CD4-positive, alpha-beta T cell treated with Interleukin-2 at 100 ng/mL for 4 hours (primary cell): ENCODE measurements around the gene ZYX.
"Not testable (repeated sequence)": the region's sequence is repeated elsewhere in the genome, so short reads cannot be mapped to it uniquely, and the experiment has no call there.

Experiments used
- DNase-seq: peaks from one replicate; pipeline ENCODE4 v3.0.0-alpha.2; 2020; ENCODE audit warnings: low spot score

Gene ZYX

DNA sequence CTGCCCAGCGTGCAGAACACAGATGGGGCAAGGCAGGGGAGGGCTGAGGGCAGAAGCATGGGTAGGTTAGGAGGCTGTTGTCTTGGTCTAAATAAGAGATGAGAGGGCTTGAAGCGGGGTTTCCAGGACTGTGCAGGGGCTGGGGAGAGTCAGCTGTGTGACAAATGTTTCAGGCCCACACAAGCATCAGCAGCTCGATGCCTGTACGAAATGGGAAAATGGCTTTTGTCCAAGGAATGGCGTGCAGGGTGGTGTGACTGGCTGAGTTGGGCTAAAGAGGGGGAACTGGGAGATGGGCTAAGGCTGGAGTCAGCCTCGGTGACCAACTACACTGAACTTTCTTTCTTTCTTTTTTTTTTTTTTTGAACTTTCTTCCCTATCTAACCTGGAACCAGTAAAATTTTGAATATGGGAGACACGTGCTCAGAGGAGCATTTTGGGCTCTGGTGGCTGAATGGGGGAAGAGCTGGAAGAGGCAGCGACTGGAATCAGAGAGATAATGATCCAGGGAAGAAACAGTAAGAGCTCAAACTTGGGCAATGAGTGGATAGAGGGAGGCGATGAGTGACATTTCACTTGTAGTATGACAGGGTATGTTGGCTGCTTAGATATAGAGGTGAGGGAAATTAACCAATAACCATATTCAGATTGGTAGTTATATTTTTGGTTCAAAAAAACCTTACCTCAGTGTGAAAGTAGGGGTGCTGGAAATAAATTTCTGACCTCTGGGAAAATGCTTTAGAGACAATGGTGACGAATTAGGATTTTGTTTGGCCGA lies 37.7 kb downstream of the ZYX start:
- DNase-seq, result no peak

DNA sequence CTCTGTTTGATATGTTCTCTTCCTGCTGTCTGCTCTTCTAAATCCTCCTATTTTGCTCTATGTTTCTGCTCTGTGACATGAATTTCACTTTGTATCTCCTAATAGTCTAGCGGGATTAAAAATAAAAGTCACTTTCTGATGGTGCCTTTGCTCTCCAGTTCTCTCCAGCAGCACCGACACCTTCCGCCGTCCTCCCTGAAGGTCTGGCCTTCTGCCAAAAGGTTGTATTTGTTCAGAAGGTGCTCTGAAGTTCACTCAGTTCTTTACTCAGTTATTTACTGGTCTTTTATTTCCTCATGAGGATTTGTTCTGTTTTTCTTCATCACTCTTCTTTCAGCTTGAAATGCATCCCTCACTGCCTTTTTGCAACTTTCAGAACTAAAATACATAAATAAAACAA lies 38.7 kb downstream of the ZYX start:
- no peak for DNase-seq

DNA sequence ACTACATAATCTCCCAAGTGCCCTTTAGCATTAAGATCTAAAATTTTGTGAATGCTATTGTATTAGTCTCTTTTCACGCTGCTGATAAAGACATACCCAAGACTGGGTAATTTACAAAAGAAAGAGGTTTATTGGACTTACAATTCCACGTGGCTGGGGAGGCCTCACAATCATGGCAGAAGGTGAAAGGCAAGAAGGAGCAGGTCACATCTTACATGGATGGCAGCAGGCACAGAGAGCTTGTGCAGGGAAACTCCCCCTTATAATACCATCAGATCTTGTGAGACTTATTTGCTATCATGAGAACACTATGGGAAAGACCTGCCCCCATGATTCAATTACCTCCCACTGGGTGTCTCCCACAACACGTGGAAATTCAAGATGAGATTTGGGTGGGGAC lies 39.5 kb downstream of the ZYX start:
- not testable (repeated sequence) for DNase-seq

DNA sequence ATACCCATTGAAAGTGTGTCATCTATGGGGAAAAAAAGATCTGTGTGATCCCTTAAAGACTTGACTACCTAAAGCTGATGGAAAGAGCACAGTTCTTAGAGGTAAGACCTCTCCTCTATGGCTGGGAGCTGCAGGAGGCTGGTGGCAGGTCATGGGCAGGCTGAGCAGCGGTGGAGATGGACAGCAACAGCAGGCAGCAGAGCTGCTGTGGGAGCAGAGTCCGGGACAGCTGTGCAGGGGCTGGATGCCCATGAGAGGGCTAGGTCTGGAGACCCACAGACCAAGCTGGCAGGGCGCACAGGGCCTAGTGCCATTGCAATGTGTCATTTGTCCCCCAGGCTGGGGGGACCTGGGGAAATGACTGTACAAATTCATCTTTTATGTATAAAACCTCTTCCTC lies 40.9 kb downstream of the ZYX start:
- DNase-seq, result no peak

DNA sequence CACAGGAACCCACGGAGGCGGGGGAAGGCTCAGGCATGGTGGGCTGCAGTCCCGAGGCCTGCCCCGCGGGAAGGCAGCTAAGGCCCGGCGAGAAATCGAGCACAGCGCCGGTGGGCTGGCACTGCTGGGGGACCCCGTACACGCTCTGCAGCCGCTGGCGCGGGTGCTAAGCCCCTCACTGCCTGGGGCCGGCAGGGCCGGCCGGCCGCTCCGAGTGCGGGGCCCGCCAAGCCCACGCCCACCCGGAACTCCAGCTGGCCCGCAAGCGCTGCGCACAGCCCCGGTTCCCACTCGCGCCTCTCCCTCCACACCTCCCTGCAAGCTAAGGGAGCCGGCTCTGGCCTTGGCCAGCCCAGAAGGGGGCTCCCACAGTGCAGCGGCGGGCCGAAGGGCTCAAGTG lies 43.3 kb downstream of the ZYX start:
- not testable (repeated sequence) for DNase-seq

DNA sequence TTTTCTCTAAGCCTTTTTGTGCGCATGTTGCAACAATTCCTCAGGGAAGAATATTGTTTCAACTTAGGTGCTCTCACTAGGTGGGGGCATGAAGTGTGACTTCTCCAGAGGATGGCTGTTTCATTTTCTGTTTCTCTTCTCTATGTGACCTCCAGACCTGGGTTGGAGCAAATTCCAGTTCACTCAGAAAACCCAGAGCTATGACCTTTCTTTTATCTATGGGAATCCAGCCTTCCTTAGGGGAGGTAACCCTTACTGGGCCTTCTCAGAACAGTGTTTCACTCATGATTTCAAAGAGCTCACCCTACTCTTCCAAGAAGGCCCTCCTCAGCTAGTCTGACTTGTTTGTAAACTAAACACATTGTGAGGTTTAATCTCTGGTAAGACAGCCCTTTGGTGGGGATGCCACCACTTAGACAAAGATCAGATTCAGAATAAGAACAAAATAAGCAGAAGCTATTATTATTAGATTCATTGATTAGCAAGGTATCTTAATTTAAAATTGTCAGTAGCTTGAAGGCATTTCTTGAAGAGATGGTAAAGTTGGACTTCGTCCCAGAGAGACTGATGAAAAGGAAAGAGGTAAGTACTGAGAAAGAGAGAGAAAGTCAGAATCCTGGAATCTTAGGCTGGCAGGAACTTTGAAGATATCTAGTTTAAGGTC lies 45.5 kb downstream of the ZYX start:
- no peak for DNase-seq

DNA sequence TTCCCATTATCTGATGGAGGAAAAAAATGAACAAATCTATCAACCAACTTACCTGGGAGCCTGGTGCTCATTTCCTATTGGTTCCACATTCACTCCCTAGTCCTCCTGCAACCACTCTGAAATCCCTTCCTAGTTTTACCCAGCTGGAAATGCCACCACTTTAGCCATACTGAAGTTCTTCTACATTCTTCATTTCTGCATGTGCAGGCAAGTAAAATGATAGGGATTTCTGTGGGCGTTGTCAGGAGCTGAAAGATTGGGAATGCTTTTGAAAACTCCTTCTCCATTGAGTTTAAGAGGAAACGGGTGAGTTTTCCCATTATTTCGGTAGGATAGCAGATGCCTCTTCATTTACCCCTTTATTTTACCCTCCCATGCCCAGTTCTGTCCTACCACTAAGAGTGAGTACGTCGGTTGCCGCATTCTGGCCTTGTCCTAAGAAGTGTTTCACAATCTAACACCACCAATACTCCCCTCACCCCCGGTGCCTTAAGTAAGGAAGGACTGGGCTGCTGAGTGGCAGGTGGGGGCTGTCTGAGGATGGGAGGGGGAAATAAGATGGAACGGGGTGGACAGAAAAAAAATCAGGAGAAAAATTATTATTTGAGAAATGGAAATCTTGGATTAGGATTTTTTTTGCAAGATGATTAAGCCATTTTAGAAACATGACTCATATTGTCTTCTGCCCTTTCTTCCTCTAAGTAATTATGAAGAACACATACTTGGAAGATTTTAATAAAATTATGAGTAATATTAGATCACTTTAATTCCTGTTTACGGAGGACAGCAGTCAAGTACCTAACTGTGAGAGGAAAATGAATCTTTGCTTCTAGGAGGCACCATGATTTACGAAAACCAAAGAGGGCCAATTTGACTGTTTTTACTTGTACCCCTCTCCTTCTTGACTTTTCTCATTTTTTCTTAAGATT lies 48.9 kb downstream of the ZYX start:
- no peak for DNase-seq

DNA sequence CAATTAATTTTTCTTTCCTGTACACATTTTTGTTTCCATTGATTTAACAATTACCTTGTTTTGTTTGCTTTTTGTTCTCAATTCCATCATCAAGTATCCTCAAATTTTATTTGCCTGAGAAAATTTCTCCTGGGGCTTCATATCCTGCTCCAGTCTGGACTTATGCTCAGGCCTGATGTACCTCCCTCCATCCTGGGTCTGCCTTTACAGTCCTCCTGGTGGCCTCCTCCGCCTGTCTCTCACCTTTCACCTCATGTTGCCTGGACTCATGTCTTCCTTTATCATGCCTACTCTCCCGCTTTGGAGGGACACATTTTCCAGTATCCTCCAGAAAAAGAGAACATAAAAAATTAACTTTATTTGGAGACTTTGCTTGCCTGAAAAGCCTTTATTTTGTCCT lies 50.0 kb downstream of the ZYX start:
- DNase-seq, result no peak

DNA sequence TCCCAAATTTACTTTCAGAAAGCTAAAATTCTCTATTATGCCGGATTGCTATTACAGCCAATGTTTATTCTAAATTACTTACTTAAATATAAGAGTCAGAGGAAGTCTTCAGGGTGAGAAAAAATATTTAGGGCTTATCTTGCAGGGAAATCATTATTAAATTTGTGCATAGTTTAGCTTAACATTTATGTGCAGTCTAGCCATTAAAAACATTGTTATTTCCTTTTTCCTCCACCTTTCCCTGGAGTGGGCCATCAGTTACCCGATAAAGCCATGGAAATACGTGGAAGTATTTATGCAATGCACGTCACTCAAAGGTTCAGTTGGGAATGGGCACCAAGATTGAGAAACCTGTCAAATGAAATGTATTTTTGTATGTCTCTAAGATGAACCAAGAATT lies 52.6 kb downstream of the ZYX start:
- no peak for DNase-seq

DNA sequence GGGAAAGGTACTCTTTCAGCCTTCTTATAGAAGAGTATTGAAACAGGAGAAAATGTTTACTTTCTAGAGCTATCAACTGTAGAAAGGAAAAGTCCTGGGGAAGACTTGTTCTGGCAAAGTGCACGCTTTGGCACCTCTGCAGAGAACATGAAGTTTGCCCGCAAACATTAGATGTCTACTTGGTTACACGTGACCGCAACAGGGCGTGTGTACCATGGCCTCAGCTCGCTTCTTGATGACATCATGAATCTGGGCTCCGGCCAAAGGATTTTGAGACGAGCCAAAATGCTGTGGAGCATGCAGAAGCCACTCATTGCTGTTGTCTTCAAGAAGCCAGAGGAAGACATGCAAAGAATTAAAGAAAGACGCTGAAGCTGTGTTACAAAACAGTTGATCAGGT lies 53.5 kb downstream of the ZYX start:
- DNase-seq, result no peak

DNA sequence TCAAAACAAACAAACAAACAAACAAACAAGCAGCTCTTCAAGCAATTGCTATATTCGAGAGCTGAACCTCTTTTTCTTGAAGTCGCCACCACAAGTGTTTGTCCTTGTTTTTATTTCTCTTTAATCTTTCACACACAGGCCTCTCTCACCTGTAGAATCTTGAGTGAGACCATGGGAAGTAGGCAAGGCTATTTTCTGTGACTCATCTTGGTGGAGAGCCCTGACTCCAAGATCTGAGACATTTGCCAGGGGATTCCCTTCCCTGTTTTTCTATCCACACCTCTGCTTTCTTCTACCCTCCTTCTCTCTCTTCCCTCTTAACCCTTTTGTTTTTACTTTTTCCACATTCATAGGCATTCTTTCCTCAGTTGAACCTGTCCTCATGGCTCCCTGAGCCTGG lies 54.1 kb downstream of the ZYX start:
- no peak for DNase-seq

DNA sequence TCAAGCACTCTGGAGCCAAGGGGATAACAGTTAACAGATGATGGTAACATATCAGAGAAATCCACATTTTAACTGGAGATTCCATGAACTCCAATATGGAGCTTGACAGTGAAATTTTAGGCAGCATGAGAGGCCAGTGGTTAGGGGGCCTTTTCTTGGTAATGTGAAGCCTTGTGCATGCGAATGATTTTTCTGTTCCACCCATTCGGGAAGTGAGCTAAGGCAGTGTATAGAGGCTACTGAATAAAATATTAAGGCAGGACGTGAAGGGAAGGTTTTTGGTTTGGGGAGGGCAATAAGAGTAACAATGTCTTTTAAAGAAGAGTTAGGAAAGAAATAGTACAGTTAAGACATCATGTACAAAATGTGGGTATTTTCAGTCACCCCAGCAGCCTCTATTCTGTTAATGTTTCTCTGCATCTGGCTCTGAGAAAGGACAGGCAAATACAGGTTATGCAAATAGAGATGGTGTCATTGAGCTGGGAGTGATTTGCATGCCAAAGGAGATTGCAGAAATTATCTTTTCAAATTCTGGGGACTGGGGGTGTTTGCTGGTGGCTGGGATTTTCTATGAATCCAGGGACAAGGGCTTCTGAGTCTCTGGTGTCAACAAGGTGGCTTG lies 55.3 kb downstream of the ZYX start:
- DNase-seq, result no peak

DNA sequence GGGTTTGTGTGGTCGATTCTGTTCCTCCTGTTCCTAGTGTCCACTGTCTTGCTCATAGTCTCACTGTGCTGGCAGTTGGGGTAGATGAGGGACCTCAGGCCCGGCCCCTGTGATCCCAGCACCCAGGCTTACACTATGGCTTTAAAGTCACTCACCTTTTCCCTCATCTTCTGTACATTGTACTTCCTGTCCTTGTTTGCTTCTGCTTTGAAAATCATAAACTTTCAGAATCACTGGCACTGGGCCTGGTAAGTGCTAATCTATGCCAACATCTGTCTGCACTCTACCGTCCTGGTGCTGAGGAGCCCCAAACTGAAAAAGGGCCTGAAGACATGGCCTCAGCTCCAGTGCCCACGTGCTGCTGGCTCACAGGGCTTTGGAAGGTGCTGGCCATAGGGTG lies 56.4 kb downstream of the ZYX start:
- DNase-seq, result no peak

DNA sequence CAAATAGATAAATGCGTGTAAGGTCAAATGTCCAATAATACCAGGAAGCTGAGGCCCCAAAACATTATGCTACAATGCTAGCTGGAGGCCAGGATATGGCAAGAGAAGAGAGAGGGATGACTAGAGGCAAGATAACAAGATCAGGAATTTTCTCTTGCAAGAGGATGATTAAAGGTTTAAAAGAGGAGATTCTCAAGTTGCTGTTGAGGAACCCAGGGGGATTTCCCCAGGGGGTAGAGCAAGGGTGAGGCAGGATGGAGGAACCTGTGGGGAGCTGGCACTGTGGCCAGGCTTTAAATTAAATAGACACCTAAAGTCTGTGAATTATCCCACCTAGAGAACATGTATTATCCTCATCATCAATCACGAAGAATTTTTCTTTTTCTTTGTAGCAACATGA lies 58.7 kb downstream of the ZYX start:
- no peak for DNase-seq
